ENCODE measurements around the gene ELOF1.
A peak's percentile ranks its signal among the peaks of the same experiment; 100 is the strongest.

Gene ELOF1

GRCh38 chr19:11535792-11536595 lies 23.0 kb downstream of the ELOF1 start:
- peak; percentile 88 for DNase-seq (ENCODE audit: low spot score)

GRCh38 chr19:11534948-11535347 lies 24.1 kb downstream of the ELOF1 start:
- no peak for DNase-seq (ENCODE audit: low spot score)

- no peak for DNase-seq (ENCODE audit: low spot score)
Measured at GRCh38 chr19:11534538-11534937, 24.5 kb downstream of the ELOF1 start.

- peak; percentile 46 for DNase-seq (ENCODE audit: low spot score)
Measured at GRCh38 chr19:11530432-11530831, 28.6 kb downstream of the ELOF1 start.

- peak; percentile 99 for DNase-seq (ENCODE audit: low spot score)
Measured at GRCh38 chr19:11528551-11529341, 30.3 kb downstream of the ELOF1 start, which contains the start of gene ECSIT. ECSIT (minus strand) TSS chr19:11529134; CDS start chr19:11519170, 9,964 bp downstream.

GRCh38 chr19:11519138-11519537 lies 39.9 kb downstream of the ELOF1 start:
- no peak for DNase-seq (ENCODE audit: low spot score)

- no peak for DNase-seq (ENCODE audit: low spot score)
Measured at GRCh38 chr19:11513946-11514345, 45.1 kb downstream of the ELOF1 start.

GRCh38 chr19:11510444-11510843 lies 48.6 kb downstream of the ELOF1 start:
- DNase-seq (ENCODE audit: low spot score), result no peak

- no peak for DNase-seq (ENCODE audit: low spot score)
Measured at GRCh38 chr19:11507370-11508078, 51.5 kb downstream of the ELOF1 start.

GRCh38 chr19:11506967-11507366 lies 52.1 kb downstream of the ELOF1 start:
- no peak for DNase-seq (ENCODE audit: low spot score)

- no peak for DNase-seq (ENCODE audit: low spot score)
Measured at GRCh38 chr19:11506101-11506555, 52.9 kb downstream of the ELOF1 start.

GRCh38 chr19:11505504-11506100 lies 53.4 kb downstream of the ELOF1 start, which contains the start of gene ZNF653:
ZNF653 (minus strand) TSS chr19:11505839; CDS start chr19:11505786, 53 bp downstream.
- DNase-seq (ENCODE audit: low spot score), result peak; percentile 91

- peak; percentile 83 for DNase-seq (ENCODE audit: low spot score)
Measured at GRCh38 chr19:11505032-11505503, 54.0 kb downstream of the ELOF1 start.

GRCh38 chr19:11504502-11505031 lies 54.5 kb downstream of the ELOF1 start:
- DNase-seq (ENCODE audit: low spot score), result no peak

Data from kidney capillary endothelial cell (primary cell).